ENCODE results near the gene FAM120AOS. TPM values are rescaled to one million over a fixed set of nuclear protein-coding genes. Genes with fewer than 3 reads are reported as not detected.

FAM120AOS gene
- total RNA-seq, 1 donor from 2014 or later, result 19.9 TPM

DNA sequence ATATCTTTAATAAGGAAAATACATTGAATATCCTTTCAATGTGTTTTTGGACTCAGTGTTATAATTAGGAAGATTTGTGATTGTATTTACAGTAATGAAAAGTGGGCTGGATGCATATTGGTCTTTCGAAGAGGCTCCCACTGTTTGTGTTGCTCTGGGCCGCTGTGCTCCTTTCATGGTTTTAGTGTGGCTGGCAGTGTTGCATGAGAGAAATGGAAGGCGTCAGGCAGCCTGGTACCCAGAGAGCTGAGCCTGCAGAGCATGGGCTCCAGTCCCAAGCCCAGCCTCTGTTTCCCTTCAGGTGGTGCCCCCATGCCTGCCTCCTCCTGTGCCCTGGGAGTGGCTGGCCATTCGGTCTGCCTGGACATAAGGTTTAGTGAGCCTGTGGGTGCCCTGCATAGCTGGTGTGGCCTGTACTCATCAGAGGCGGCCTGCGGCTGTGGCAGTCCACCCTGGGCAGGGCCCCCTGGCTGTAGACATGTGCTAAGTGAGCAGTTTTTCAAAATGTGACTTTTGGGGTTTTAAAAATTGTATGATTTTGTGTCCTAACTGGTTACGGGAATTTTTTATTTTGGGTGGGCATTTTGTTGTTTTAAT, 27.4 kb upstream of the FAM120AOS start:
- Histone ChIP-seq H3K4me3 (no peak overlapping the region), H3K36me3 (peaks cover 0 to 26% of the 10 kb centered on the region in 2 donors), H3K27ac (no peak overlapping the region), H3K27me3 (no peaks in the 10 kb centered on the region), H3K4me1 (peaks cover 0 to 2% of the 10 kb centered on the region in 2 donors), H3K9me3 (no peaks in the 10 kb centered on the region)
- TF ChIP-seq, protein P1, sequence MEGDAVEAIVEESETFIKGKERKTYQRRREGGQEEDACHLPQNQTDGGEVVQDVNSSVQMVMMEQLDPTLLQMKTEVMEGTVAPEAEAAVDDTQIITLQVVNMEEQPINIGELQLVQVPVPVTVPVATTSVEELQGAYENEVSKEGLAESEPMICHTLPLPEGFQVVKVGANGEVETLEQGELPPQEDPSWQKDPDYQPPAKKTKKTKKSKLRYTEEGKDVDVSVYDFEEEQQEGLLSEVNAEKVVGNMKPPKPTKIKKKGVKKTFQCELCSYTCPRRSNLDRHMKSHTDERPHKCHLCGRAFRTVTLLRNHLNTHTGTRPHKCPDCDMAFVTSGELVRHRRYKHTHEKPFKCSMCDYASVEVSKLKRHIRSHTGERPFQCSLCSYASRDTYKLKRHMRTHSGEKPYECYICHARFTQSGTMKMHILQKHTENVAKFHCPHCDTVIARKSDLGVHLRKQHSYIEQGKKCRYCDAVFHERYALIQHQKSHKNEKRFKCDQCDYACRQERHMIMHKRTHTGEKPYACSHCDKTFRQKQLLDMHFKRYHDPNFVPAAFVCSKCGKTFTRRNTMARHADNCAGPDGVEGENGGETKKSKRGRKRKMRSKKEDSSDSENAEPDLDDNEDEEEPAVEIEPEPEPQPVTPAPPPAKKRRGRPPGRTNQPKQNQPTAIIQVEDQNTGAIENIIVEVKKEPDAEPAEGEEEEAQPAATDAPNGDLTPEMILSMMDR (IDR thresholded peaks at IDR 0.05), result no peak
- DNase-seq (ENCODE audit: low spot score in 2 of 2), result no peak
- intact Hi-C loops (cut with DNase I), result no loop called here

DNA sequence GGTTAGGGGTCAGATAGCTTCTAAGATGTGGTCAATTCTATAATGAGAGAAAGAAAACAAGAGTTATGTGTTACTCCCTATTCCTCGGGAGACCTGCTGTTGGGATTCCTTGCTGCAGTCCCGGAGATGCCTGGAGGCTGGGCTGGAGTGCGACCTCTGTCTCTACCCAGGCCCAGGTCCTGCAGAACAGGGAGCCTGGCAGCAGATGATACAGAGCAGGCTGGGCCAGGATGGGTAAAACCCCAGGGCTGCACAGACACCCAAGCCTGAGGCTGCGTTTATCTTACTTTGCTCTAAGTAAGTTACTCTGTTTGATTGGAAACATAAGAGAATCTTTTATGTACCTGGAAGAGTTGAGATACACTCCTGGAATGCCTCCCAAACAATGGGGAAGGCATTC, 26.9 kb upstream of the FAM120AOS start:
- Histone ChIP-seq H3K27ac (no peak overlapping the region), H3K36me3 (peaks cover 0 to 26% of the 10 kb centered on the region in 2 donors), H3K27me3 (no peaks in the 10 kb centered on the region), H3K4me1 (peaks cover 0 to 2% of the 10 kb centered on the region in 2 donors), H3K9me3 (no peaks in the 10 kb centered on the region), H3K4me3 (no peak overlapping the region)
- no peak for DNase-seq (ENCODE audit: low spot score in 2 of 2)
- TF ChIP-seq, protein P1 (IDR thresholded peaks at IDR 0.05), result no peak
- intact Hi-C loops (cut with DNase I), result no loop called here

DNA sequence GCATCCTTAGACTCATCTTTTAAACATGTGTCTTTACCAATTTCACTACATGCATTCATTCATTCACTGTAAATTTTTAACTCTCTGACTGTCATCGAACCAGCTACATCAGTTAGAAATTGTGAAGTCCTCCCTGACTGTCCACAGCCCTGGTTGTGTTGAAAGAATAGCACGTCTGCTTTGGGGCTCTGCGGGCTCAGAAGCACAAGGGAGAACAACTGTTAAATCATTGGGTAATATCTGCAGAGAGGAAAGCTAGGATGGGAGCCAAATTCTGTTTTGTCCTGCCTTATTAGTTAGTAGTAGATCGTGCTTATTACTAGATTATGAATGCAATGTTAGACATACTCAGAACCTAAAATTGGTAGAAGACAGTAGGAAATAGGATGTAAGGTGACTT, 26.3 kb upstream of the FAM120AOS start:
- peaks cover 0 to 26% of the 10 kb centered on the region in 2 donors for H3K36me3 ChIP-seq
- DNase-seq (ENCODE audit: low spot score in 2 of 2), result no peak
- TF ChIP-seq, protein P1 (IDR thresholded peaks at IDR 0.05), result no peak
- H3K4me1 ChIP-seq, result peaks cover 0 to 2% of the 10 kb centered on the region in 2 donors
- no peak overlapping the region for H3K27ac ChIP-seq
- no peaks in the 10 kb centered on the region for H3K9me3 ChIP-seq
- H3K27me3 ChIP-seq, result no peaks in the 10 kb centered on the region
- no peak overlapping the region for H3K4me3 ChIP-seq
- intact Hi-C loops (cut with DNase I), result no loop called here

DNA sequence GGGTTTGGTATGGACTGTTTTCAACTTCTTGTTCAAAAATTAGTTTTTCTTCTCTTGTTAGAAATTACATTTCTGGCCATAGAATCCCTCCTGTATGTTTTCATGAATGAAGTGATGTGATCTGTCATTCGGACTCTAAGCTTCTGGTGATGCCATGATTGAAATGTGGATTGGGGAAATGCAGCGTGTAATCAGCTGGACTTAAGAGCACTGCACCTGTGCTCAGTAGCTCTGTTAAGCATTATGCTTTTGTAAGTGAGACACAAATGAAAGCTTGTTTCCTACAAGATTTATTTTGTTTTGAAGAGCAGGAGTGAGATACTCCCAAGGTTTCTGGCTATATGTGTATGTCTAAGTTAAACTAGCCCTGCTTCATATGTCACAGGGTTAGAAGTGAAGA, 24.0 kb upstream of the FAM120AOS start:
- no peaks in the 10 kb centered on the region for H3K9me3 ChIP-seq
- H3K4me1 ChIP-seq, result peaks cover 0 to 2% of the 10 kb centered on the region in 2 donors
- no peak for DNase-seq (ENCODE audit: low spot score in 2 of 2)
- peaks cover 0 to 21% of the 10 kb centered on the region in 2 donors for H3K36me3 ChIP-seq
- no peak overlapping the region for H3K27ac ChIP-seq
- H3K27me3 ChIP-seq, result no peaks in the 10 kb centered on the region
- TF ChIP-seq, protein P1 (IDR thresholded peaks at IDR 0.05), result no peak
- no peak overlapping the region for H3K4me3 ChIP-seq
- intact Hi-C loops (cut with DNase I), result no loop called here

DNA sequence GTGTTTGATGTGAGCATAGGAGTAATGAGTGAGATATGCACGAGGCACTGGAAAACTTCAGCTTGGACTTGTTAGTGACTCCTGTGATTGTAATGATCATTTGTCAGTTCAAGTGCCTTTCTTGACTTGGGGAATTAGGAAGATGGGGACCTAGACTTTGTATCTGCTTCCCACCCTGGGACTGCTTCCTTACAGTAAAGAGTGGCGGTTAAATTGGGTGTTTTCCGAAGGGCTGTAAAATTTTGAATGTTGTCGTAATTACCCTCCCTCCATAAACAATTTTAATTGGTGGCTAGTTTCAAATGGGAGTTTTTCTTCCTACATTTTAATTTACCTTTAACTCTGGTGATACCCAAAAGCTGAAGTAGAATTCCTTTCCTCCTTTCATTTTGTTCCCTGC, 23.5 kb upstream of the FAM120AOS start:
- intact Hi-C loops (cut with DNase I), result no loop called here
- no peaks in the 10 kb centered on the region for H3K9me3 ChIP-seq
- H3K27ac ChIP-seq, result no peak overlapping the region
- H3K27me3 ChIP-seq, result no peaks in the 10 kb centered on the region
- H3K4me3 ChIP-seq, result no peak overlapping the region
- peaks cover 0 to 21% of the 10 kb centered on the region in 2 donors for H3K36me3 ChIP-seq
- DNase-seq (ENCODE audit: low spot score in 2 of 2), result no peak
- H3K4me1 ChIP-seq, result peaks cover 0 to 2% of the 10 kb centered on the region in 2 donors
- TF ChIP-seq, protein P1 (IDR thresholded peaks at IDR 0.05), result no peak

DNA sequence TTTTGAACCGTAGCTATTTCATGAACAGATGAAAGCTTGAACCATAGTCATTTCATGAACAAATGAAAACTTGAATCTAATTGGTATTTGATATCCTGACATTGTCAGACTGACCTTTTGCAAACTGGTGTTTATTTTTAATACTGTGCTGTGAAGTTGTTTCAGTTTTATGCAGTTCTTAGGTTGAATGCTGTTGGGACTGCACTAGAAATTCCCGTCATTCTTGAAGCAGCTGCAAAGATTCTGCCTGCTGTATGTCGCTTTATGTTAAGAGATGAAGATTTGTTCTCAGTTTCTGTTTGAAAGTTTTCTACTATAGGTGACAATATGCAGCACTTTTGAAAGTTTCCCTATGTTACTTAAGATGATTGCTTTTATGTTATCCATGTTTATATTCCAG, 22.5 kb upstream of the FAM120AOS start:
- H3K27ac ChIP-seq, result no peak overlapping the region

More for the DNA sequence above, 22.5 kb upstream of the FAM120AOS start:
- no peaks in the 10 kb centered on the region for H3K9me3 ChIP-seq
- H3K4me3 ChIP-seq, result no peak overlapping the region
- H3K4me1 ChIP-seq, result peaks cover 0 to 2% of the 10 kb centered on the region in 2 donors
- intact Hi-C loops (cut with DNase I), result no loop called here
- TF ChIP-seq, protein P1 (IDR thresholded peaks at IDR 0.05), result no peak
- no peaks in the 10 kb centered on the region for H3K27me3 ChIP-seq
- no peak for DNase-seq (ENCODE audit: low spot score in 2 of 2)
- peaks cover 0 to 21% of the 10 kb centered on the region in 2 donors for H3K36me3 ChIP-seq

Data from ascending aorta (tissue), 2 donors.